D721Med (cell line): ENCODE results near the gene SLC9A2.

Experiments used
- DNase-seq: peaks from one replicate; pipeline ENCODE4 v3.0.0; 2011; ENCODE audit warnings: low spot score; ENCODE audit not compliant: insufficient read length
- FAIRE-seq: peaks from 2 replicates; lab custom pipeline; 2011; peaks lifted over from hg19 to GRCh38; lab: Jason Lieb, UNC
- CTCF ChIP-seq: IDR thresholded peaks from 2 replicates; pipeline ENCODE4 v1.5.1; 2012; ENCODE audit warnings: mild to moderate bottlenecking, control low read depth; ENCODE audit not compliant: insufficient read depth; ENCODE audit errors: missing control alignments

The SLC9A2 gene

DNA sequence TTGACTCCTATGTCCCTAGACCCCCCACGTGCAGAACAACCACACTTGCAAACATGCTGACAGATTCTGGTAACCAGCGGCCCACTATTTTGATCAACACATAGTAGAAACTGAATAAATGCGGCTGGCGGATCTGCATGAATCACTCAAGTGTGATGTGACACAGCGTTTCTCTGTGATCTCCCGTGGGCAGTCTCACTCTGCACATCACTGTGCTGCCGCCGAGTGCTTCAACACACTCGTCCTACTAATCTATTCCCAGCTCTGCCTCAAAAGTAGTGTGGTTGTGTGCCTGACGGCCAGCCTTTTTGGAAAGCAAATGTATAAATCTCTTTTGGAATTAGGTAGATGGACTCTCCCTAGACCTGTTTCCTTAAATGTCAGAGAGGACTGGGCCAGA, 105.2 kb downstream of the SLC9A2 start:
- FAIRE-seq (no peak), DNase-seq (no peak)
- no peak for TF ChIP-seq CTCF

- FAIRE-seq (no peak), DNase-seq (no peak)
- TF ChIP-seq CTCF: no peak
These were observed 107.1 kb downstream of the SLC9A2 start for GRCh38 chr2:102726128-102727087.

DNA sequence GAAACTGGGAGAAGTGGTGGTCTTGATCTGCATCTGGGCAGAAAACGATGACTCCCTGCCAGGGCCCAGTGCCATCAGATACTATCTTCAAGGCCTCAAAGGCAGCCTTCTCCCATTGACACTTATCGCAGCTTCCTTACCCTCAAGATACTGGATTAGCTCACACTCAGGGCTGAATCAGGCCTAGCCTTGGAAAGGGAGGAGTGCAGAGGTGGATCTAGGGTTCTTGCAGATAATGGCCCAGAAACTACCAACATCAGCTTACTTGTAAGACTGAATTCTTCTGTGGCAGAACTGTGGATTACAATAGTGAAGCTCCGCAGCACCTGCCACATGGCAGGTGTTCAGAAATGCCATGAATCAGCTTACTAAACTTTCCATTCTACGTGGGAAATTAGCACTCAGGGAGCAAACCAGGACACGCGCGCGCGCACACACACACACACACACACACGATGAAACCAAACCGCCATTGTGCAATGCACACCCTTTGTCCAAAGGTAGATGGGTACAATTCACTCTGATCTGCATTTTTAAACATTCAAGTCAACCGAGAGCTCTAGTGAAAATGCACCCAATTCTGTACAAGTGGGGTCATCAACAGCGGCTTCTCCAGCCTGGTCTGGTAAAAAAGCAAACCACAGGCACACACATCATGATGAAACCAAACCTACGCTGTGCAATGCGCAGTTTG, 116.2 kb downstream of the SLC9A2 start:
- FAIRE-seq (no peak), DNase-seq (no peak)
- no peak for TF ChIP-seq CTCF

DNA sequence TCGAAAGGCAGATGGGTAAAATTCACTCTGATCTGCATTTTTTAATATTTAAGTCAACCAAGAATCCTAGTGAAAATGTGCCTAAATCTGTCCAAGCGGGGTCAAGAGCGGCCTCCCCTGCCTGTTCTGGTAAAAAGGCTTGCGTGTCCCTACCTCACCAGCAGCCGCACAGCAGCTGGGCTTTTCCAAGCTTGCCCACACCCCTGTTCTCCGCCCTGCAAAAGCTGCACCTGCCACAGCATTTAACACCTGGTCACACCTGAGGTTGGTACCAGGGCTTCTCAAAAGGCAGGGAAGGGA, 116.7 kb downstream of the SLC9A2 start:
- DNase-seq (no peak), FAIRE-seq (no peak)
- TF ChIP-seq CTCF: no peak

DNA sequence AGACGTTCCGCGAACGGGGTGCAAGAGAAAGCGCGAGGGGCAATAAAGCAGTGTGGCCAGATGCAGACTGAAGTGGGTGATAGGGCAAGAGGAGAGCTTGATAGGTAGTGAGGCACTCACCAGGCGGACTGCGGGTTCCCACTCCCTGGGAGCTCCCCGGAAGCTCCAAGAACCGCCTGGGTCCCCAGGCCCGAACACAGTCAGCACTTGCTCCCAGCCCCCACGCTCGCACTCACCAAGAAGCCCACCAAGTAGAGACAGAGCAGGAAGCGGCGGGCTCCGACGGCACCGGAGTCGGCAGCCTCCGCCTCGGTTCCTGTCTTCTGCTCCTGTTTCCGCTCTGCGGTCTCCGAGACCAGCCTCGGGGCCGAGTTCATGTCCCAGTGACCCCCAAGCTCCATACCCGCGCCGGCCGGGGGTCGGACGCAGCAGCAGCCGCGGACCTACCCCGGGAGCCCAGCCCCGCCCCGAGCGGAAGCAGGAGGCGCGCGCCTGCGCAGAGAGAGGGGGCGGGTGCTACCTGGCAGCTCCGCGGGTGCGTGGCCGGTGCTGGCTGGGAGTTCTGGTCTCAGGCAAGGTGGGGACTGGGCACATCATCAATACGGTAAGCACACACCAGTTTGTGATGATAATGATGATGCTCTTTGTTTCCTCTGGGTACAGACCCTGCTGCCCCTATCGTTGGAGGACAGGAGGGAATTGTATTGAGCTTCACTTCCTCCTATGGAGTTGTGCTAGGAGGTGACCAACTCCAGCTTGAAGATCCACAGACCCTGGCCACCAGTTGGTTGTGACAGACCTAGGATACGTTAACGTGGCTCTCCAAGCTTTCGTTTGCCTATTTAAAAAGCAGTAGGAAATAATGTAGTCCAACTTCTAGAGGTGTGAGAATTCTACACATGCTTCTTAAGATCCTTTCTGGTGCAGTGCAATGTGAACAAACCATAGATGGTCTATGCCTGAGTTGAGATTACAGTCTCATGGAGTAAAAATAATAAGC, 117.4 kb downstream of the SLC9A2 start:
- no peak for TF ChIP-seq CTCF
- FAIRE-seq: no peak
- peak; percentile 80 for DNase-seq

DNA sequence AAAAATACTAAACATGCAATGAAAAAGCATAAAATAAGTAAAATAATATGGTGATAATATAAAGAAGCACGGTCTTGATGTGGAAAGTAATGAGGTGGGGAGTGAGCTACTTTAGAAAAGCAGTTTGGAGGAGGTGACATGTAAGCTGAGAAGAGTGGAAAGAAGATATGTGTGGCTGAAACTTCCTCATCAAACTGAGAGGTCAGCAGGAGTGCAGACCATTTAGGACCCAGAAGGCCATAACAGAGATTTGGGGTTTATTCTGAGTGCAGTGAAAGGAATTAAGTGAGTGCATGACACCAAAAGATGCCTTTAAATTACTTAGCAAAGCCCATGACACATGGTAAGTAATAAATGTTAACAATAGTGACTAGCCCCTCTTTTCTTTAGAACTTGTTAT, 118.1 kb downstream of the SLC9A2 start:
- no peak for TF ChIP-seq CTCF
- DNase-seq (no peak), FAIRE-seq (no peak)
